ENCODE results near the gene TRABD. TPM values are rescaled to one million over a fixed set of nuclear protein-coding genes. Genes with fewer than 3 reads are reported as not detected.
"Not testable (repeated sequence)": the region's sequence is repeated elsewhere in the genome, so short reads cannot be mapped to it uniquely, and the experiment has no call there.

The TRABD gene, protein sequence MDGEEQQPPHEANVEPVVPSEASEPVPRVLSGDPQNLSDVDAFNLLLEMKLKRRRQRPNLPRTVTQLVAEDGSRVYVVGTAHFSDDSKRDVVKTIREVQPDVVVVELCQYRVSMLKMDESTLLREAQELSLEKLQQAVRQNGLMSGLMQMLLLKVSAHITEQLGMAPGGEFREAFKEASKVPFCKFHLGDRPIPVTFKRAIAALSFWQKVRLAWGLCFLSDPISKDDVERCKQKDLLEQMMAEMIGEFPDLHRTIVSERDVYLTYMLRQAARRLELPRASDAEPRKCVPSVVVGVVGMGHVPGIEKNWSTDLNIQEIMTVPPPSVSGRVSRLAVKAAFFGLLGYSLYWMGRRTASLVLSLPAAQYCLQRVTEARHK
- 43.0 and 44.0 TPM in 2 replicates for polyA plus RNA-seq (2013)

GRCh38 chr22:50185375-50186087 is at the start of gene TRABD:
Gene TRABD, plus strand, starts transcription at chr22:50185913. Its CDS starts 7,148 bp downstream, at chr22:50193061.
- Histone ChIP-seq H3K79me1 (ENCODE audit: low read length) (peaks cover 19% of the 10 kb centered on the region), H3K18ac (ENCODE audit: low read length) (peak within 1 kb of the TSS; percentile 96), H3K4me2 (ENCODE audit: low read length) (peak within 1 kb of the TSS; percentile 66), H2BK5ac (ENCODE audit: low read depth, low read length, poor library complexity) (peak within 1 kb of the TSS; percentile 27), H4K8ac (ENCODE audit: low read depth, low read length) (peak within 1 kb of the TSS; percentile 86), H2AFZ (ENCODE audit: insufficient read depth, low read length, poor library complexity) (peak within 1 kb of the TSS; percentile 87), H2AK5ac (ENCODE audit: low read length) (peak within 1 kb of the TSS; percentile 57), H3K4ac (ENCODE audit: low read depth, low read length) (peak within 1 kb of the TSS; percentile 88), H3K14ac (ENCODE audit: low read length) (peak within 1 kb of the TSS; percentile 89), H3K4me3 (ENCODE audit: low read depth, low read length) (peak within 1 kb of the TSS; percentile 84), H3K27ac (ENCODE audit: low read depth, low read length) (no peak within 1 kb of the TSS), H3K23ac (ENCODE audit: low read length) (no peak within 1 kb of the TSS), H3K27me3 (ENCODE audit: insufficient read depth, low read length) (no peaks in the 10 kb centered on the region), H2BK120ac (ENCODE audit: insufficient read depth, low read length, poor library complexity) (peak within 1 kb of the TSS; percentile 66), H3K4me1 (ENCODE audit: control insufficient read depth in 1 of 2, insufficient read depth in 2 of 2, low read length in 2 of 2) (peaks cover 35 to 38% of the 10 kb centered on the region in 2 experiments), H4K12ac (ENCODE audit: low read depth, low read length) (peak within 1 kb of the TSS; percentile 56), H3K36me3 (ENCODE audit: control insufficient read depth in 1 of 2, insufficient read depth in 2 of 2, low read length in 2 of 2) (peaks cover 0 to 5% of the 10 kb centered on the region in 2 experiments), H4K91ac (ENCODE audit: low read depth, low read length) (peak within 1 kb of the TSS; percentile 90), H3K9ac (ENCODE audit: low read length) (peak within 1 kb of the TSS; percentile 73), H3K9me3 (ENCODE audit: insufficient read depth, low read depth, low read length) (no peaks in the 10 kb centered on the region), H3K79me2 (ENCODE audit: control insufficient read depth, insufficient read depth, low read length, poor library complexity) (peaks cover 14% of the 10 kb centered on the region), H2BK12ac (ENCODE audit: low read length) (peak within 1 kb of the TSS; percentile 12)
- DNase-seq = peak; percentile 84 to 89
- WGBS (ENCODE audit: extremely low coverage, insufficient coverage, insufficient read length) = no CpG with 5 or more reads among the region's 90 CpGs

GRCh38 chr22:50136581-50137015 is 49.1 kb upstream of the TRABD start:
- Histone ChIP-seq H2AK5ac (ENCODE audit: low read length) (no peak overlapping the region), H2BK12ac (ENCODE audit: low read length) (no peak overlapping the region), H3K4ac (ENCODE audit: low read depth, low read length) (no peak overlapping the region), H3K14ac (ENCODE audit: low read length) (no peak overlapping the region), H4K12ac (ENCODE audit: low read depth, low read length) (no peak overlapping the region), H3K9me3 (ENCODE audit: insufficient read depth, low read depth, low read length) (peaks cover 3% of the 10 kb centered on the region), H3K9ac (ENCODE audit: low read length) (no peak overlapping the region), H3K27ac (ENCODE audit: low read depth, low read length) (no peak overlapping the region), H3K4me2 (ENCODE audit: low read length) (no peak overlapping the region), H3K4me3 (ENCODE audit: low read depth, low read length) (no peak overlapping the region), H3K18ac (ENCODE audit: low read length) (no peak overlapping the region), H2AFZ (ENCODE audit: insufficient read depth, low read length, poor library complexity) (no peak overlapping the region), H4K8ac (ENCODE audit: low read depth, low read length) (no peak overlapping the region), H3K79me2 (ENCODE audit: control insufficient read depth, insufficient read depth, low read length, poor library complexity) (no peaks in the 10 kb centered on the region), H3K79me1 (ENCODE audit: low read length) (no peaks in the 10 kb centered on the region), H3K23ac (ENCODE audit: low read length) (no peak overlapping the region), H3K27me3 (ENCODE audit: insufficient read depth, low read length) (no peaks in the 10 kb centered on the region), H3K4me1 (ENCODE audit: control insufficient read depth in 1 of 2, insufficient read depth in 2 of 2, low read length in 2 of 2) (no peaks in the 10 kb centered on the region), H4K91ac (ENCODE audit: low read depth, low read length) (no peak overlapping the region), H3K36me3 (ENCODE audit: control insufficient read depth in 1 of 2, insufficient read depth in 2 of 2, low read length in 2 of 2) (no peaks in the 10 kb centered on the region), H2BK5ac (ENCODE audit: low read depth, low read length, poor library complexity) (no peak overlapping the region), H2BK120ac (ENCODE audit: insufficient read depth, low read length, poor library complexity) (no peak overlapping the region)
- WGBS (ENCODE audit: extremely low coverage, insufficient coverage, insufficient read length) = no CpG with 5 or more reads among the region's 5 CpGs
- DNase-seq = no peak

DNA sequence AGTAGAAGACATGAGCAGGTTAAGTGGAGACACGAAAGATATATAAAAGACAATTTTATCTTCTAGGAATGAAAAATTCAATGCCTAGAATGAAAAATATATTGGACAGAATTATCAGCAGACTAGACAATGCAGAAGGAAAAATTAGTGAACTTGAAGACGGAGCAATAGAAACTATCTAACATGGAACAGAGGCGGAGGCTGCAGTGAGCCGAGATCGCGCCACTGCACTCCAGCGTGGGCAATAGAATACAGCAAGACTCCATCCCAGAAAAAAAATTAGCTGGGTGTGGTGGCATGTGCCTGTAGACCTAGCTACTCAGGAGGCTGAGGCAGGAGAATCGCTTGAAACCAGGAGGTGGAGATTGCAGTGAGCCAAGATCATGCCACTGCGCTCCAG is 48.4 kb upstream of the TRABD start:
- H3K4me3 ChIP-seq (ENCODE audit: low read depth, low read length); DNase-seq; H4K91ac ChIP-seq (ENCODE audit: low read depth, low read length); H3K23ac ChIP-seq (ENCODE audit: low read length); H3K4ac ChIP-seq (ENCODE audit: low read depth, low read length); H2BK5ac ChIP-seq (ENCODE audit: low read depth, low read length, poor library complexity); H2AFZ ChIP-seq (ENCODE audit: insufficient read depth, low read length, poor library complexity); H3K27ac ChIP-seq (ENCODE audit: low read depth, low read length); H2BK12ac ChIP-seq (ENCODE audit: low read length); H3K4me1 ChIP-seq (ENCODE audit: control insufficient read depth in 1 of 2, insufficient read depth in 2 of 2, low read length in 2 of 2); H3K79me2 ChIP-seq (ENCODE audit: control insufficient read depth, insufficient read depth, low read length, poor library complexity); H4K12ac ChIP-seq (ENCODE audit: low read depth, low read length); H3K9me3 ChIP-seq (ENCODE audit: insufficient read depth, low read depth, low read length); H2BK120ac ChIP-seq (ENCODE audit: insufficient read depth, low read length, poor library complexity); H3K18ac ChIP-seq (ENCODE audit: low read length); H3K4me2 ChIP-seq (ENCODE audit: low read length); H3K9ac ChIP-seq (ENCODE audit: low read length); H3K27me3 ChIP-seq (ENCODE audit: insufficient read depth, low read length); H3K79me1 ChIP-seq (ENCODE audit: low read length); H3K36me3 ChIP-seq (ENCODE audit: control insufficient read depth in 1 of 2, insufficient read depth in 2 of 2, low read length in 2 of 2); H4K8ac ChIP-seq (ENCODE audit: low read depth, low read length); H3K14ac ChIP-seq (ENCODE audit: low read length); H2AK5ac ChIP-seq (ENCODE audit: low read length): not testable (repeated sequence)
- WGBS (ENCODE audit: extremely low coverage, insufficient coverage, insufficient read length) = no CpG with 5 or more reads among the region's 9 CpGs

DNA sequence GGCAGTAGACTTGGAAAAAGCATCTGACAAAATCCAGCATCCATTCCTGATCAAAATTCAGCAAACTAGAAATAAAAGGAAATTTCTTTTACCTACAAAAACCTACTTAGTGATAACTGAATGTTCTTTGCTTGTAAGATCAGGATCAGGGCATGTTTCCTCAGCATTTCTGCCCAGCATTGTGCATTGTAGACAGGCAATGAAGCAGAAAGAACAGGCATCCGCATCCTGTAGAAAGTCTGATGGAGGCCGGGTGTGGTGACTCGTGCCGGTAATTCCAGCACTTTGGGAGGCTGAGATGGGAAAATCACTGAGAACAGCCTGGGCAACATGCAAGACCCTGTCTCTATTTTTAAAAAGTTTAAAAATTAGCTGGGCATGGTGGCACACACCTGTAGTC is 47.7 kb upstream of the TRABD start:
- H3K4me1 ChIP-seq (ENCODE audit: control insufficient read depth in 1 of 2, insufficient read depth in 2 of 2, low read length in 2 of 2) = no peaks in the 10 kb centered on the region
- WGBS (ENCODE audit: extremely low coverage, insufficient coverage, insufficient read length) = no CpG with 5 or more reads among the region's 4 CpGs
- no peak overlapping the region for H2BK120ac ChIP-seq (ENCODE audit: insufficient read depth, low read length, poor library complexity)
- H3K79me1 ChIP-seq (ENCODE audit: low read length) = no peaks in the 10 kb centered on the region
- H4K91ac ChIP-seq (ENCODE audit: low read depth, low read length) = no peak overlapping the region
- no peak overlapping the region for H2BK5ac ChIP-seq (ENCODE audit: low read depth, low read length, poor library complexity)
- no peak overlapping the region for H3K23ac ChIP-seq (ENCODE audit: low read length)
- H3K9me3 ChIP-seq (ENCODE audit: insufficient read depth, low read depth, low read length) = no peaks in the 10 kb centered on the region
- H3K79me2 ChIP-seq (ENCODE audit: control insufficient read depth, insufficient read depth, low read length, poor library complexity) = no peaks in the 10 kb centered on the region
- no peak overlapping the region for H3K4me3 ChIP-seq (ENCODE audit: low read depth, low read length)
- H4K12ac ChIP-seq (ENCODE audit: low read depth, low read length) = no peak overlapping the region
- no peaks in the 10 kb centered on the region for H3K36me3 ChIP-seq (ENCODE audit: control insufficient read depth in 1 of 2, insufficient read depth in 2 of 2, low read length in 2 of 2)
- no peak overlapping the region for H2AFZ ChIP-seq (ENCODE audit: insufficient read depth, low read length, poor library complexity)
- H3K18ac ChIP-seq (ENCODE audit: low read length) = no peak overlapping the region
- no peak overlapping the region for H3K14ac ChIP-seq (ENCODE audit: low read length)
- no peak overlapping the region for H2BK12ac ChIP-seq (ENCODE audit: low read length)
- H3K4ac ChIP-seq (ENCODE audit: low read depth, low read length) = no peak overlapping the region
- H3K27ac ChIP-seq (ENCODE audit: low read depth, low read length) = no peak overlapping the region
- H3K4me2 ChIP-seq (ENCODE audit: low read length) = no peak overlapping the region
- H3K9ac ChIP-seq (ENCODE audit: low read length) = no peak overlapping the region
- H4K8ac ChIP-seq (ENCODE audit: low read depth, low read length) = no peak overlapping the region
- no peak for DNase-seq
- no peak overlapping the region for H2AK5ac ChIP-seq (ENCODE audit: low read length)
- H3K27me3 ChIP-seq (ENCODE audit: insufficient read depth, low read length) = no peaks in the 10 kb centered on the region

Measured in trophoblast cell (in vitro differentiated cells and primary cell).